Neural progenitor cell (in vitro differentiated cells): ENCODE data around the gene RAPGEF6. TPM values are rescaled to one million over a fixed set of nuclear protein-coding genes. Genes with fewer than 3 reads are reported as not detected.

Experiments used
- DNase-seq: peaks from one replicate; pipeline ENCODE4 v3.0.0-alpha.2; 2016; ENCODE audit warnings: low spot score
- H2AFZ ChIP-seq: fragments of 200-600 bp; sonication (generic); replicated peaks from 2 replicates; pipeline ENCODE4 v1.6.1; 2016; ENCODE audit warnings: antibody characterized with exemption
- H3F3A ChIP-seq: fragments of 200-600 bp; sonication (generic); 2 replicates; pipeline ENCODE4 v1.6.1; 2016; ENCODE audit warnings: antibody characterized with exemption, low read depth
- H3K27ac ChIP-seq: fragments of 200-600 bp; sonication (generic); 2 replicates; pipeline ENCODE4 v1.5.1; 2016; ENCODE audit warnings: mild to moderate bottlenecking
- H3K27me3 ChIP-seq: fragments of 200-600 bp; sonication (generic); 2 replicates; pipeline ENCODE4 v1.6.1; 2016; ENCODE audit warnings: mild to moderate bottlenecking, moderate library complexity
- H3K36me3 ChIP-seq: fragments of 200-600 bp; sonication (generic); 2 replicates; pipeline ENCODE4 v1.5.1; 2016
- H3K4me1 ChIP-seq: fragments of 200-600 bp; sonication (generic); 2 replicates; pipeline ENCODE4 v1.6.1; 2016; ENCODE audit warnings: mixed run types
- H3K4me2 ChIP-seq: fragments of 200-600 bp; sonication (generic); 2 replicates; pipeline ENCODE4 v1.6.1; 2016
- H3K4me3 ChIP-seq: fragments of 200-600 bp; sonication (generic); 2 replicates; pipeline ENCODE4 v1.5.1; 2016
- H3K79me2 ChIP-seq: fragments of 200-600 bp; sonication (generic); 2 replicates; pipeline ENCODE4 v1.6.1; 2016; ENCODE audit warnings: low read depth
- H3K9ac ChIP-seq: fragments of 200-600 bp; sonication (generic); 2 replicates; pipeline ENCODE4 v1.6.1; 2016
- H3K9me3 ChIP-seq: fragments of 200-600 bp; sonication (generic); 2 replicates; pipeline ENCODE4 v1.5.1; 2016; ENCODE audit warnings: low read depth
- H4K20me1 ChIP-seq: fragments of 200-600 bp; sonication (generic); 2 replicates; pipeline ENCODE4 v1.6.1; 2016; ENCODE audit warnings: low read depth
- H3K27ac Mint-ChIP-seq: 3 replicates; pipeline ENCODE4 v1.8.0; 2021; ENCODE audit warnings: mixed read lengths
- H3K27me3 Mint-ChIP-seq: 2 replicates; pipeline ENCODE4 v1.8.0; 2022; ENCODE audit warnings: low read depth, mild to moderate bottlenecking, inconsistent platforms, moderate library complexity, mixed read lengths; ENCODE audit not compliant: insufficient read depth
- H3K36me3 Mint-ChIP-seq: 3 replicates; pipeline ENCODE4 v1.8.0; 2021; ENCODE audit warnings: mixed read lengths
- H3K4me1 Mint-ChIP-seq: 3 replicates; pipeline ENCODE4 v1.8.0; 2021; ENCODE audit warnings: mixed read lengths
- H3K4me3 Mint-ChIP-seq: 3 replicates; pipeline ENCODE4 v1.8.0; 2021; ENCODE audit warnings: mild to moderate bottlenecking, moderate library complexity, mixed read lengths
- H3K9me3 Mint-ChIP-seq: 3 replicates; pipeline ENCODE4 v1.8.0; 2020; ENCODE audit warnings: mixed read lengths
- EZH2 ChIP-seq: fragments of 200-600 bp; sonication (generic); IDR thresholded peaks from 2 replicates; pipeline ENCODE4 v1.6.1; 2017; ENCODE audit warnings: antibody characterized with exemption, mild to moderate bottlenecking, moderate library complexity
- EZH2phosphoT487 ChIP-seq: fragments of 200-600 bp; sonication (generic); IDR thresholded peaks from 2 replicates; pipeline ENCODE4 v1.6.1; 2017; ENCODE audit warnings: antibody characterized with exemption
- total RNA-seq: library from RNA; depleted of rRNA; stranded (reverse); fragments of >200 nt; gene quantifications from 2 replicates; pipeline ENCODE4 v1.2.3, GENCODE V29; 2015; ENCODE audit warnings: low replicate concordance
- TF ChIP-seq, protein P1 (sequence below): fragments of 200-600 bp; sonication (generic); IDR thresholded peaks from 2 replicates; pipeline ENCODE4 v1.5.1; 2017; ENCODE audit warnings: antibody characterized with exemption, mild to moderate bottlenecking

Gene RAPGEF6
- total RNA-seq, 1 donor from 2014 or later: 18.1 TPM

DNA sequence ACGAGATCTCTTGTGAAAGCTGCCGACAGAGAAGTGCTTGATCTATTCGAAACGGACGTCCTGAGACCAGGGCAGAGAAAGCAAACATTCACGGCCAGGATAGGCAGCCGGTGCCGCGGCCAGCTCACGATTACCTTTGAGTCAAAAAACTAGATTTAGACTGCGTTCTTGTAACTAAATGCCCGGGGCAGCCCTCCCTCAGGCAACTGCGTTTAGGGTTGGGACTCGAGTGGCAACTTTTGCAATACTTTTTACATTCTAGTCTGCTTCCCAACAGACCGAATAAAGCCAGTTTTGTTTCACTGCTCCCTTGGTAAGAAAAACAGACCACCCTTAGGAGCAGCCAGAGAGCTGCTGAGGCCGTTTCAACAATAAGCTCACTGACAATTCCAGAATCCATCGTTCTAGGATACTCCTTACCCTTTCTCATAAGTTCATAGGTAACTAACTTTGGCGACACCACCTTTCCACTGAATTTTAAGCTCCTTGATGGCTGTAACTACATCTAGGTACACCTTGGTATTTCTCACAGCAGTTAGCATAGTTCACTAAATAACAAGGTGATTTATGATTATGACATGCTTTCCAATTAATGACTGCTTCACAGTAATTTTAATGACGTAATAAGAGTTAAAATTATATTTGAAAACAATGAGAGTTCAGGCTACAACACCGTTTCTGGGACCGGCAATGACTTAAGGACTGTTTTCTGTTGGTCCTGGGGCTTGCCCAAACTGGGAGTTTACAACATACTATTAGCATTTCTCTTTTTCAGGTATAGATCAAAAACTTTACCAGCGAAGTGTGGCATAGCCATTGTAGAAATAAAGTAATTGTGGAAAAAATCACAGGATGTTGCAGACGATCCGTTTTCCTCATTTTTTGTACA, 899 bp upstream of the RAPGEF6 start:
- Mint-ChIP-seq H3K9me3 (no peaks in the 10 kb centered on the region), H3K4me3 (peak overlapping the region; percentile 98), H3K27me3 (no peaks in the 10 kb centered on the region), H3K4me1 (peaks cover 18% of the 10 kb centered on the region), H3K27ac (peak overlapping the region; percentile 98), H3K36me3 (no peaks in the 10 kb centered on the region)
- no peaks in the 10 kb centered on the region for H3K36me3 ChIP-seq
- peaks cover 40% of the 10 kb centered on the region for H3K79me2 ChIP-seq
- peak overlapping the region; percentile 58 for H3K9ac ChIP-seq
- TF ChIP-seq EZH2phosphoT487 (no peak), EZH2 (no peak)
- TF ChIP-seq, protein P1, sequence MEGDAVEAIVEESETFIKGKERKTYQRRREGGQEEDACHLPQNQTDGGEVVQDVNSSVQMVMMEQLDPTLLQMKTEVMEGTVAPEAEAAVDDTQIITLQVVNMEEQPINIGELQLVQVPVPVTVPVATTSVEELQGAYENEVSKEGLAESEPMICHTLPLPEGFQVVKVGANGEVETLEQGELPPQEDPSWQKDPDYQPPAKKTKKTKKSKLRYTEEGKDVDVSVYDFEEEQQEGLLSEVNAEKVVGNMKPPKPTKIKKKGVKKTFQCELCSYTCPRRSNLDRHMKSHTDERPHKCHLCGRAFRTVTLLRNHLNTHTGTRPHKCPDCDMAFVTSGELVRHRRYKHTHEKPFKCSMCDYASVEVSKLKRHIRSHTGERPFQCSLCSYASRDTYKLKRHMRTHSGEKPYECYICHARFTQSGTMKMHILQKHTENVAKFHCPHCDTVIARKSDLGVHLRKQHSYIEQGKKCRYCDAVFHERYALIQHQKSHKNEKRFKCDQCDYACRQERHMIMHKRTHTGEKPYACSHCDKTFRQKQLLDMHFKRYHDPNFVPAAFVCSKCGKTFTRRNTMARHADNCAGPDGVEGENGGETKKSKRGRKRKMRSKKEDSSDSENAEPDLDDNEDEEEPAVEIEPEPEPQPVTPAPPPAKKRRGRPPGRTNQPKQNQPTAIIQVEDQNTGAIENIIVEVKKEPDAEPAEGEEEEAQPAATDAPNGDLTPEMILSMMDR: no peak
- peak overlapping the region; percentile 73 for H3K4me3 ChIP-seq
- no peaks in the 10 kb centered on the region for H3K27me3 ChIP-seq
- H4K20me1 ChIP-seq: peaks cover 19% of the 10 kb centered on the region
- peak overlapping the region; percentile 85 for H2AFZ ChIP-seq
- no peaks in the 10 kb centered on the region for H3K9me3 ChIP-seq
- H3K4me2 ChIP-seq: peak overlapping the region; percentile 87
- peaks cover 12% of the 10 kb centered on the region for H3K4me1 ChIP-seq
- peak overlapping the region; percentile 94 for H3K27ac ChIP-seq
- no peak for DNase-seq
- H3F3A ChIP-seq: peaks cover 16% of the 10 kb centered on the region

DNA sequence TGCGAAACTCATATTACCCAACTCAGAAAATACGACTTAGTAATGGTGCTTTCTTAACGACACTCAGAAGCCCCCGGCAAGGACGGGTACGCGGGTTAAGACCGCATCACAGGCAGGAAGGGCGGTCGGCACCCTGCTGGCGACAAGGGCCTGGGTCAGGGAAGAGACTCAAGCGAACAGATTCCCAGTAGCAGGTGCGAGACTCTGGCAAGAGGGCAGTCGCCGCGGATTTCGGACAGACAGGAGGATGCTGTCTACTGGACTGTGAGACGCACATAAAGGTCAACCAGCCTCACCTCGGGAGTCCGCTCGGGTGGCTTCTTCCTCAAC, 398 bp downstream of the RAPGEF6 start:
- Histone ChIP-seq H4K20me1 (peaks cover 19% of the 10 kb centered on the region), H3K4me2 (peak overlapping the region; percentile 87), H3K9me3 (no peaks in the 10 kb centered on the region), H3K4me3 (peak overlapping the region; percentile 73), H3K9ac (peak overlapping the region; percentile 66), H3K27me3 (no peaks in the 10 kb centered on the region), H3F3A (peaks cover 16% of the 10 kb centered on the region), H3K27ac (peak overlapping the region; percentile 17), H3K4me1 (peaks cover 12% of the 10 kb centered on the region), H3K36me3 (no peaks in the 10 kb centered on the region), H3K79me2 (peaks cover 53% of the 10 kb centered on the region), H2AFZ (peak overlapping the region; percentile 87)
- H3K4me1 Mint-ChIP-seq: peaks cover 18% of the 10 kb centered on the region
- TF ChIP-seq EZH2: no peak
- TF ChIP-seq, protein P1: peak; percentile 11
- peak overlapping the region; percentile 98 for H3K4me3 Mint-ChIP-seq
- DNase-seq: peak; percentile 88
- no peaks in the 10 kb centered on the region for H3K36me3 Mint-ChIP-seq
- H3K9me3 Mint-ChIP-seq: no peaks in the 10 kb centered on the region
- H3K27ac Mint-ChIP-seq: peak overlapping the region; percentile 98
- H3K27me3 Mint-ChIP-seq: no peaks in the 10 kb centered on the region

DNA sequence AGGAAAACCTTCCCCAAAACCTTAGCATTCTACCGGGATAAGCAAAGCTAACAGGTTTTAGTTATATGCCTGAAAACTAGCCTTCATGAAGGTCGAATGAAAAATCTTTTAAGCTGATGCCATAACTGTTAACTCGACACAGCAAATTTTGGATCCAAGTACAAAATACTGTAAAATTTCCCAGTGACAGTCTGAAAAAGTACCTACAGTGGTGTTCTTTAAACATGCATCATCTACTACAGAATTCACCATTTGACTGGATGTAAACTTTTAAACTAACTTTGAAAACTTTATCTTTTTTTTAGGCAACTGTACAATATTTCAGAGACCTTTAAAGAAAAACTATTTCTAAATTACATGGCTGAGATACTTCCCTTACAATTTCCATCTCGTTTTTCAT, 791 bp downstream of the RAPGEF6 start:
- no peaks in the 10 kb centered on the region for H3K36me3 ChIP-seq
- no peak for DNase-seq
- H4K20me1 ChIP-seq: peaks cover 19% of the 10 kb centered on the region
- H3K79me2 ChIP-seq: peaks cover 57% of the 10 kb centered on the region
- Mint-ChIP-seq H3K36me3 (peaks cover under 1% of the 10 kb centered on the region), H3K27me3 (no peaks in the 10 kb centered on the region), H3K9me3 (no peaks in the 10 kb centered on the region), H3K27ac (peak overlapping the region; percentile 98), H3K4me3 (peak overlapping the region; percentile 98), H3K4me1 (peaks cover 18% of the 10 kb centered on the region)
- H2AFZ ChIP-seq: peak overlapping the region; percentile 87
- TF ChIP-seq, protein P1: no peak
- TF ChIP-seq EZH2phosphoT487 (no peak), EZH2 (no peak)
- peak overlapping the region; percentile 29 for H3K9ac ChIP-seq
- H3K27me3 ChIP-seq: no peaks in the 10 kb centered on the region
- no peaks in the 10 kb centered on the region for H3K9me3 ChIP-seq
- no peak overlapping the region for H3K27ac ChIP-seq
- peak overlapping the region; percentile 73 for H3K4me3 ChIP-seq
- H3F3A ChIP-seq: peaks cover 16% of the 10 kb centered on the region
- peak overlapping the region; percentile 87 for H3K4me2 ChIP-seq
- H3K4me1 ChIP-seq: peaks cover 12% of the 10 kb centered on the region
